Astrocyte of the cerebellum (primary cell): Measurements from ENCODE around the gene POU2F2.

Source experiments
- DNase-seq: peaks from one replicate; pipeline ENCODE4 v3.0.0-alpha.2; 2011; ENCODE audit warnings: low read depth
- H3K4me3 ChIP-seq: 2 replicates; pipeline ENCODE4 v1.5.1; 2011; ENCODE audit warnings: mild to moderate bottlenecking, low read depth, low read length, moderate library complexity
- CTCF ChIP-seq: IDR thresholded peaks from 2 replicates; pipeline ENCODE4 v1.5.1; 2012; ENCODE audit warnings: low read length, low read depth, moderate library complexity, mild to moderate bottlenecking; ENCODE audit errors: missing control alignments
- in situ Hi-C: cut with HindIII; loops from 2 replicates; pipeline ENCODE4 v1.10.0; 2017; ENCODE audit warnings: low sequenced_read_pairs

Gene POU2F2

DNA sequence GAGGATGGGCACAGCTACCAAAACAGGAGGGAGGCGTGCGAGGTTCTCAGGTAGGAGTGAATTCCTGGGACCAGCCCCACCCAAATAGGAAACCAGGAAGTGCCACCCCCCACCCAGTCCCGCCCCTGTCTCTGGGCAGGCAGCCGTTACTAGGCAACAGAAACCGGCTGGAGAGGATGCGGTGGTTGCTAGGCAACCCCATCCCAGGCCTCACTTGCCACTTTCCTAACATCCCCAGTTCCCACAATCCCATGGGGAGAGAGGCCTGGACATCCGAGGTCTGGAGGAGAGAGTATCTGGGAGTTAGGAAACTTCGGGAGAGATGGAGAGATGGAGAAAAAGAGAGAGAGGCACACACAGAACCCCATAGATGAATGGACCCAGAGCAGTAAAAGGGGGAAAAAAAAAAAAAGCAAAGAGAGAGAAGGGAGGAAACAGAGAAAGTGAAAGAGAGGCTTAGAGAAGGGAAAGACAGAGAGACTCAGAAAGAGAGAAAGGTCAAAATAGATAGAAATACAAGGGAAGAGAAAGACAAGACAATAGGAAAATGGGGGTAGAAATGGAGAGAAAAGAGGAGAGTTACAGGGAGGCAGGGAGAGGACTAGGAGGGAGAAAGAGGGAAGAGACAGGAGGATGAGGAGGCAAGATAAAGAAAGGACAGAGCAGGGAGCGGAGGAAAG, 66.0 kb downstream of the POU2F2 start:
- no peak overlapping the region for H3K4me3 ChIP-seq
- TF ChIP-seq CTCF: no peak
- in situ Hi-C loops: no loop called here
- DNase-seq: no peak

GRCh38 chr19:42065511-42065910, 66.7 kb downstream of the POU2F2 start:
- H3K4me3 ChIP-seq: no peak overlapping the region
- TF ChIP-seq CTCF: no peak
- no peak for DNase-seq
- in situ Hi-C loops: no loop called here

- in situ Hi-C loops: no loop called here
- no peak for DNase-seq
- no peak overlapping the region for H3K4me3 ChIP-seq
- TF ChIP-seq CTCF: no peak
These were observed 67.2 kb downstream of the POU2F2 start for GRCh38 chr19:42065051-42065450.

DNA sequence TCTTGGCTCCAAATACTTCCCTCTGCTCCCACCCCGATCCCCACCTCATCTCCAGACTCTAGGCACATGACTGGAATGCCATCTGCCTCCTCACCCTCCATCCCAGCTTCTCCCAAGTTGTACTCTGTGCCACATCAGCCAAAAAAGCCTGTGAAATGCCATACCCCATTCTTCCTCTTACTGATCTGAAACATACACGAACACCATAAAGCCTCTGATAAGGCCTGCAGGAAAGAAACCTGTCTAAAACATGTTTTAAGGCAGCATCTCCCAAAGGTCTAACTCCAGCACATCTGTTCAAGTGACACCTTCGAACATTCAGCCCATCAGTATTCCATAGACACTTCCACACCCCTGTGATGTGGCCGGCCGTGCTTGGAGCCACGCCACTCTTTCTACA, 67.8 kb downstream of the POU2F2 start:
- no peak for TF ChIP-seq CTCF
- no peak for DNase-seq
- in situ Hi-C loops: no loop called here

DNA sequence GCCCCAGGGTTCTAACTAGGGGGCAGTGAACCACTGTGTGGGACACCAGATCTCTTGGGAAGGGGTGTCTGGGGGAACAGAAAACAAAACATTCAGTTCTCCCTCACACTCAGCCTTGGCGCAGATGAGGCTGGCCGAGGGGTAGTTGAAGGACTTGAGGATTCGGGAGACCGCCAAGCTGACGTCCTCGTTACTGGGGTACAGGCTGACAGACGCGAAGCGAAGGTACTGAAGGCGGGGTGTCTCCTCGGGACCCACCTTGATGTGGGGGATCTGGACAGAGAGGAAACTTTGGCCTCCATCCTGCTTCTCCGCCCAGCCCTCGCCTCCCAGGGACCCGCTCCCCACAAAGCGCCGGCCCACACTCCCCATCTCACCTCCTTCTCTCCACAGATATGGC, 69.9 kb downstream of the POU2F2 start:
- TF ChIP-seq CTCF: no peak
- H3K4me3 ChIP-seq: no peak overlapping the region
- in situ Hi-C loops: no loop called here
- no peak for DNase-seq

More for the DNA sequence above, 67.8 kb downstream of the POU2F2 start:
- H3K4me3 ChIP-seq: no peak overlapping the region

- TF ChIP-seq CTCF: no peak
- DNase-seq: no peak
- in situ Hi-C loops: no loop called here
- no peak overlapping the region for H3K4me3 ChIP-seq
These were observed 72.1 kb downstream of the POU2F2 start for GRCh38 chr19:42060117-42060516.

DNA sequence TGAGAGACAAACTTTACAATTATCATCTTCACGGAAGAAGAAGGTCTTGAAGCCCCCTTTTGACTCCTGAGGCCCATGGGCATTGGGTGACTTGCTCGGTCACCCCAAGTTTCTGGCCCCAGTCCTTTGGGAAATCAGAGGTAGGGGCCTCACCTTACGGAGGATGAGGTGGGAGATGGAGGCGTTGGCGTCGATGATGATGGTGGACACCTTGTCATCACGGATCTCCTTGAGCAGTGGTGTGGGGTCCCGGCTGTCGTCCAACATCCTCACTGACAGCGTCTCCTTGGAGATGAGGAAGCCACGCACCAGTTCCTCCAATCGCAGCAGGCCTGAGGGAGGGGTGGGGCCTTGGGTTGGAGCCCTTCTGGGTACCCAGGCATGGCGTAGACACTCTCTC, 73.0 kb downstream of the POU2F2 start:
- no peak overlapping the region for H3K4me3 ChIP-seq

More for the DNA sequence above, 73.0 kb downstream of the POU2F2 start:
- in situ Hi-C loops: no loop called here
- no peak for TF ChIP-seq CTCF
- DNase-seq: no peak
